Fibroblast of peridontal ligament (primary cell): ENCODE data around the gene MPC1.
"Not testable (repeated sequence)": the region's sequence is repeated elsewhere in the genome, so short reads cannot be mapped to it uniquely, and the experiment has no call there.

ENCODE experiments used
- DNase-seq: peaks from one replicate; pipeline ENCODE4 v3.0.0-alpha.2; 2010; ENCODE audit errors: extremely low read depth

Gene MPC1

GRCh38 chr6:166345672-166346071 is 37.1 kb downstream of the MPC1 start:
- not testable (repeated sequence) for DNase-seq

GRCh38 chr6:166344921-166345320 is 37.8 kb downstream of the MPC1 start:
- not testable (repeated sequence) for DNase-seq

GRCh38 chr6:166344240-166344639 is 38.5 kb downstream of the MPC1 start:
- DNase-seq, result no peak

GRCh38 chr6:166343150-166343487 is 39.6 kb downstream of the MPC1 start:
- no peak for DNase-seq

- peak; percentile 75 for DNase-seq
These were observed 40.2 kb downstream of the MPC1 start, which contains the start of gene SFT2D1 for GRCh38 chr6:166342349-166343149. Gene SFT2D1, minus strand, starts transcription at chr6:166342545. Its CDS starts 64 bp downstream, at chr6:166342481.

GRCh38 chr6:166341977-166342348 is 40.8 kb downstream of the MPC1 start:
- peak; percentile 36 for DNase-seq

GRCh38 chr6:166341464-166341863 is 41.3 kb downstream of the MPC1 start:
- DNase-seq, result no peak

GRCh38 chr6:166338854-166339253 is 43.9 kb downstream of the MPC1 start:
- no peak for DNase-seq

- no peak for DNase-seq
These were observed 45.9 kb downstream of the MPC1 start for GRCh38 chr6:166336847-166337246.

GRCh38 chr6:166335378-166336302 is 47.1 kb downstream of the MPC1 start:
- DNase-seq, result no peak

- no peak for DNase-seq
These were observed 47.9 kb downstream of the MPC1 start for GRCh38 chr6:166334878-166335277.

GRCh38 chr6:166333172-166333995 is 49.4 kb downstream of the MPC1 start:
- no peak for DNase-seq

- no peak for DNase-seq
These were observed 51.0 kb downstream of the MPC1 start for GRCh38 chr6:166331503-166332415.

- DNase-seq, result no peak
These were observed 52.1 kb downstream of the MPC1 start for GRCh38 chr6:166330612-166331011.

- DNase-seq, result no peak
These were observed 57.2 kb downstream of the MPC1 start for GRCh38 chr6:166325383-166326042.

GRCh38 chr6:166323395-166323794 is 59.3 kb downstream of the MPC1 start:
- no peak for DNase-seq

- no peak for DNase-seq
These were observed 63.8 kb downstream of the MPC1 start for GRCh38 chr6:166318649-166319600.

GRCh38 chr6:166318227-166318626 is 64.5 kb downstream of the MPC1 start:
- DNase-seq, result no peak
